GM10847 (cell line): Measurements from ENCODE around the gene VPS9D1.

Experiments
- POLR2A ChIP-seq: IDR thresholded peaks from 2 replicates; pipeline ENCODE4 v1.6.1; 2011; ENCODE audit not compliant: insufficient read length; ENCODE audit errors: extremely low read depth

The VPS9D1 gene

DNA sequence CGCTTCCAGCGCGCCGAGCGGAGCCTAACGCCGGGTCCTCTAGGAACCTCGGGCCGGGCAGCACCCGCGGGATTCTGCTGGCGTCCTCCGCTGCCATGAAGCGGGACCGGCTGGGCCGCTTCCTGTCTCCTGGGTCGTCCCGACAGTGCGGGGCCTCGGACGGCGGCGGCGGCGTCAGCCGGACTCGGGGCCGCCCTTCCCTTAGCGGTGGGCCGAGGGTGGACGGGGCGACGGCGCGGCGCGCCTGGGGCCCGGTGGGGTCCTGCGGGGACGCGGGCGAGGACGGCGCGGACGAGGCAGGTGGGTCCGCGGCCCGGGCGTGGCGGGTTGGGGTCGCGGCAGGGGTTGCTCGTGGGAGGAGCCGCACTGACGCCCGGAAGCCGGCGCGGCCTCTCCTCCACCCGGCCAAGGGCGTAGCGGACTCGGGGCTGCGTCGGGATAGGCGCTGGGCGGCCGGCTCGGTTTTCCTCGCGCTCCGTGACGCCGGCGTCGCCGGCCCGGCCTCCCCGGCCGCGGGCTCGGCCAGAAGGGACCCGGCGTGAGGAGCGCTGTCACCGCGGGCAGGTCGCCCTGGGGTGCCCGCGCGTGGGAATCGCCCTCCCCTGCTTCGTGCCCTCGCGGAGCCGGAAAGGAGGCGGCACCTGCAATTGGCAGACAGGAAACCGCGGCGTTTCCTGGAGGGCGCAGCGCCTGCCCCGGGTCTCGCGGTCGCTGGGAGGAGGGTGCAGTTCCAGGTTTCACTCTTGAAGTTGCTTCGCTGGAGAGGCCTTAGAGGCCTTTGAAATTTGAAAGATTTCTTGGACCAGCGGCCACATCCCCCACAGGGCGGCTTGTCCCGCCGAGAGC lies 1.1 kb upstream of the VPS9D1 start:
- peak; percentile 31 for TF ChIP-seq POLR2A

DNA sequence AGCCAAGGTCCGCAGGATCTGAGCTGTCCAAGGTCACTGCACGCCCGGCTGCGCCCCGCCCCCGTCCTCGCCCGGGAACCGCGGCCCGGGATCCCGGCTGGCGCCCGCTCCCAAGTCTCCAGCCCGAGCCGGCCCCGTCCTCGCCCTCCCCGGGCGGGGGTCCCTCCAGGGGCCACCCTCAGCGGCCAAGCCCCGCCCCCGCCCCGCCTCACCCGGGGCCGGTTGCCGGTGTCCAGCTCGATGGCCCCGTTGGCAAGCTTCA lies 216 bp downstream of the VPS9D1 start:
- no peak for TF ChIP-seq POLR2A

DNA sequence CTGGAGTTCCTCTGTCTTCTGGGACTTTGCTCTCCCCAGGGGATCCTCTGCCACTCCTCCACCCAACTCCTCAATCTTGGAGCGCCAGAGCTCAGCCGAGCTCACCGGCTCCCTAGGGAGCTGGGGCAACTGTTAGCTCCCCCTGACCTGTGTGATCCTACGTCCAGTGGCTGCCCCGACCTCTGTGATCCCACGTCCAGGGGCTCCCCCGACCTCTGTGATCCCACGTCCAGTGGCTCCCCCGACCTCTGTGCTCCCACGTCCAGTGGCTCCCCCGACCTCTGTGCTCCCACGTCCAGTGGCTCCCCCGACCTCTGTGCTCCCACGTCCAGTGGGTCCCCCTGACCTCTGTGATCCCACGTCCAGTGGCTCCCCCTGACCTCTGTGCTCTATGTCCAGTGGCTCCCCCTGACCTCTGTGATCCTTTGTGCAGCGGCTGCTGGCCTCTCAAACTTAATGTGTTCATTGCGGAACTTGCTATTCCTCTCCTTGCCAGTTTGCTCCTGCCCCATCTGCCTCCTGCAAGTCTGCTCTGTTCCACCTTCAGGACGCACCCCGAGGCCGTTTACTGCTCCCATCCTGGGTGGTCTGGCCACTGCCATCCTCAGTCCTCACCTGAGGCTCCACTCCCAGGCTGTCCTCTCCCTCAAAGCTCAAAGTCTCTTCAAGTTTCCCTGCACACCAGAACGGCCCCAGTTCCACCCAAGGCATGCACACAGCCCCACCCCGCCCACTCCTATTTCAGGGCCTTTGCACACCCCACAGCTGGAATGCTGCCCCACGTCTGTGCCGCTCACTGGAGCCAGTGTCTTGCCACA lies 2.8 kb downstream of the VPS9D1 start:
- TF ChIP-seq POLR2A = no peak

DNA sequence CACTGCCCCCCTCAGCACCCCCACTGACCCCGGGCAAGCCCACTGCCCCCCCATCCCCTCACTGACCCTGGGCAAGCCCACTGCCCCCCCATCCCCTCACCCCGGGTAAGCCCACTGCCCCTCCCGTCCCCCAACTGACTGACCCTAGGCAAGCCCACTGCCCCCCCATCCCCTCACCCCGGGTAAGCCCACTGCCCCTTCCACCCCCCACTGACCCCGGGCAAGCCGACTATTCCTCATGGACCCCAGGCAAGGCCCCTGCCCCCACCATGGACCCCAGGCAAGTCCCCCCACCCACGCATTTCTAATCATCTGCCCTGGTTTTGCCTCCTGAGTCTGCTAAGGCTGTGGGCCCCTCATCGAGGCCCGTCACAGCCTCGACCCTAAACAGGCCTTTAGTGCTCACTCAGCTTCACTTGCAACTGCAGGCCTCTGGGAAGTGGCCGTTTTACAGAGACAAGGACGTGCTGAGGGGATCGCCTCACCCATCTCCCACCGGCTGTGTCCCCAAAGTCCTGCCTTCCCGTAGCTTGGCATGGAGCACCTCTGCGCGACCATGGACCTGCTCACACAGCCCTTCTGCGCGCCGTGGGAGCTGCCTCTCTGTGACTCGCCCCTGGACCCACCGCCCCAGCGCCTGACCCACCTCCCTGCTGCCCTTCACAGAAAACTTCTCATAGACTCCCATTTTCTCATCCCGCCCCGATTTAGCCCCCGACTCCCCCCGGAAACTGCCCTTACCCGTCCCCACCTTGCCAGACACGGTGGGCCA lies 3.6 kb downstream of the VPS9D1 start:
- TF ChIP-seq POLR2A = no peak

DNA sequence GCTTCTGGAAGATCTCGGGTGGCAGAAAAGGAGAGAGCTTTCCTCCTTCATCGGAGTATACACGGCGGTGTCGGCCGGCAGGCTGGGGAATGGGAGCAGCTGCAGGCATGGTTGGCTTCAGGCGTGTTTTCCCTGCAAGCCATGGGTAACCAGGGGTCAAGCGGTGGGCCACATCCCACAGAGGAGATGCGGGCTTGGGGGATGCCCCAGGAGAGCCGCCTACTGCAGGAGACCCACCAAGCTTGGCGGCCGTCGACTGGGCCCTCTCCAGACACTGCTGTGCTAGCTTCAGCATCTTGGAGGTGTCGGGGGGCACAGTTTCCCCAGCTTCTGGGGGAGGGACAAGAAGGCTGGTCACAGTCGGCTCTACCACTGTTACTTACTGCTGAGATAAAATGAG lies 4.2 kb downstream of the VPS9D1 start:
- no peak for TF ChIP-seq POLR2A

DNA sequence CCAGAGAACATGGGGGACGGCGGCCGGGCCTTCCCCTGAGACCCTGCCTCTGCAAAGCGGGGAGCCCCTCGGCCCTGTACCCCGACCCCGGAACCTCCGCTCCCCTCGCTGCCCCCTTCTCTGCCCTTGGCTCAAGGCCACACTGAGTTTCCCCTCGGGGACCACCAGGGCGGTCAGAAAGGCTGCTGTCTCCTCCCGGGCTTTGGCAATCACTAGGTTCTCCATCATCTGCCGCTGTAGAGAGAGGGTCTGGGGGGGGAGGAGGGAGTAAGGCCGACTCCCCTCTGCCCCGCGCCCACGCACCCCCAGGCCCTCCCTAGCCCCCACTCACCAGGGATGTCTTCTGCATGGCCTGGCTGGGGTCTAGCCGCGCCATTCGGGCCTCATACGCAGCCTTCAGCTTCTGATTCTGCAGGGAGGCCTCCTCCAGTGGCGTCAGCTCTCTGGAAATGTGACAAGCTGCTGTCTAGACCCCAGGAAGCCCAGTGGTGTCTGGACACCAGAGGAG lies 8.4 kb downstream of the VPS9D1 start:
- TF ChIP-seq POLR2A = no peak

DNA sequence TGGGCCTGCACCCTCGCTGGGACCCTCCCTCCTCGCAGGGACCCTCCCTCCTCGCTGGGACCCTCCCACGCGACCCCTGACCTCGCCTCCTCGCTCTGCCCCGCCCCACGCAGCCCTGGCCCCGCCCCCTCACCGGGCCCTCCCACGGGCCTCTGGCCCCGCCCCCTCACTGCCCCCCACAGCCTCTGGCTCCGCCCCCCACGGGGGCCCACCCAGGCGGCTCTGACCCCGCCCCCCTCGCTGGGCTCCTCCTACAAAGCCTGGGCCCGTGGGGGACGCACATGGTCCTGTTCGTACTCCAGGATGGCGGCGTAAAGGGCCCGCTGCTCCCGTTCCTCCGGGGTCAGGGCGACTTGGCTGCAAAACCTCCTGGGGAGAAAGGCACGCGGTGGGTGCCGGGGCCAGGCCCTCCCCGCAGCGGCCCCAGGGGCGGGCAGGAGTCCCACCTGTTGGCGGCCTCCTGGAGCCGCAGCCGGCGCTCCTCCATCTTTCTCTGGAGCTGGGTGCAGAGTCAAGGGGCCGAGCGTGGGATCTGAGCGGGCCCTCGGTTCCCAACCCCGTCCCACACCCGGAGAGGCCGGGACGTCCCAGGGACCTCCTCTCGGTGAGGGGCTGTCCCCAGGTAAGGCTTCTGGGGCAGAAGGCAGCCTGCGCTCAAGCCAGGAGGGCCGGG lies 9.0 kb downstream of the VPS9D1 start:
- TF ChIP-seq POLR2A = peak; percentile 56

DNA sequence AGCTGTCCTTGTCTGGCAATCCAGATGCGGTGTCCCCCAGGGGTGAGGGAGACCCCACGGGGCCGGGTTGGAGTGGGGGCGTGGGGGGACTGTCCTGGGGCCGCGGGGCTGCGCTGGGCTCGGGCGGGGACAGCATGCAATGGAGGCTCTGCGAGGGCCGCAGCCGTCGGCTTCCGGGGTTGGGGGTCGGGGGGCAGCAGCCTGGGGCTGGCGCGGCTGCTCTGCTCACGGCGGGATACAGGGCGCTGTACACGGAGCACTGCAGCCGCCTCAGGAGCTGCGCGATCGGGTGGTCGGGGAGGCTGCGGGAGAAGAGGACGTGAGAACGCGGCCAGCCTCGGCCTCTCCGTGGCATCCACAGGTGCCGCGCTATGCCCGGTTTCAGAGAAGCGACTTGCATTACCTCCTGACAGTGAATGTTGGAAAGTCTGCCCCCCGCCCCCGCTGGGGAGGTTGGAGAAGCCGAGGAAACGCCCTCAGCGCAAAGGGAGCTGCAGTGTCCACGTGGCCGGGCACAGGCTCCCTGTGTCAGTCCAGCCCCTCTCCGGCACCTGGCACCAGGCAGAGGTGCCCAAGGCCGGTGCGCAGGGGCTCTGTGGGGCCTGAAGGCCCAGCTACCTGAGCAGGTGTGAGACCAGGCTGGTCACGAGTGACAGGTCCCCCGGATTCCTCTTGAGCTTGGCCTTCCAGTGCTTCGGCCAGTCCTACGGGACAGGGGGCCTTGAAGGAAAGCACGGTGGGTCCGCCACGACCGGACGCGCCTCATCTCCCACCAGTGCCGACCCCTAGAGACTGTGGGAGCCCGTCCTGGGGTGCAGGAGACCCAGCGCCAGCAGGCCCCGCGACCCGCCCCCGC lies 9.8 kb downstream of the VPS9D1 start:
- TF ChIP-seq POLR2A = no peak

DNA sequence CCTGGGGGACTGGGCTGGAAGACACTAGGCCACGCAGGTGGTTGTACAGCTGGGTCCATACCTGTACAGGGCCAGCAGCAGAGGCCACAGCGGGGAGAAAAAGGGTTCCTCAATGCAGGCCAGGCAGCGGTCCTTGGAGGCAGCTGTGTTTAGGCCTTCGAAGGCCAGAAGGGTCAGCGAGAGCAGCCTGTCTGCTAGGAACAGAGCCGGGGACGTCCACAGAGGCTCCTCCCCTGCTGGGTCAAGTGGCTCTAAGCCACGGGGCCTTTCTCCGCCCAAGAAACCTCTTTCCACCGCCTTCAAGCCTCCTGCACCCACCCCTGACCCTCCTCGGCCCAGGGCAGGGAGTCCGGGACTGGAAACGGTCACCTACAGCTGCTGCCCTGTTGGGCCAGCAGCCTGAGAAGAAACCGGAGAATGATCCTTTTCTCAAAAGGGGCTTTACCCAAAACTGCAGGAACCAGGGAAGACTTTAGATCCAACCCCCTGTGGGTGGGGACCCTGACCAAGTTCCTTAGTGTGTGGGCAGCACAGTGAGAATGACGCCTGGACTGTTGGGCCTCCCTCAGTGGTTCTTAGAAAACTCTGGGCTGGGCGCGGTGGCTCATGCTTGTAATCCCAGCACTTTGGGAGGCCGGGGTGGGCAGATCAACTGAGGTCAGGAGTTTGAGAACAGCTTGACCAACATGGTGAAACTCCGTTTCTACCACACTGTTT lies 10.8 kb downstream of the VPS9D1 start:
- no peak for TF ChIP-seq POLR2A

DNA sequence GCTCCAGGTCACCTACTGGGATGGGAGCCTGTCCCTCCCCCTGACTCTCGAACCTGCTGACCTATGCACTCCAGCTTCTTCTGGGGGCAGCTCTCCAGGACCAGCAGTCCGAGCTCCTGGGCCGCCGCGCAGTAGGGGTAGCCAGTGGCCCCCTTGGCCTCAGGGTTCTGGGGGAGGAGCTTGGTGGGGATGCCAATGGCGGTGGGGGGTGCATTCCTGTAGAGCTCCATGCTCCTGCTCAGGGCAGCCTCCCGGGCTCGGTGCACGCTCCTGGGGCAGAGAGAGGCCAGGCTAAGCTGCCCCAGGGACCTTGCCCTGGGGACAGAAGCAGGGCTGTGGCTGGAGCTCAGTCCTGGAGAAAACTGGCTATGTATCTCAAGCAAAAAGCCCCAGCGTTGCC lies 11.5 kb downstream of the VPS9D1 start:
- no peak for TF ChIP-seq POLR2A

DNA sequence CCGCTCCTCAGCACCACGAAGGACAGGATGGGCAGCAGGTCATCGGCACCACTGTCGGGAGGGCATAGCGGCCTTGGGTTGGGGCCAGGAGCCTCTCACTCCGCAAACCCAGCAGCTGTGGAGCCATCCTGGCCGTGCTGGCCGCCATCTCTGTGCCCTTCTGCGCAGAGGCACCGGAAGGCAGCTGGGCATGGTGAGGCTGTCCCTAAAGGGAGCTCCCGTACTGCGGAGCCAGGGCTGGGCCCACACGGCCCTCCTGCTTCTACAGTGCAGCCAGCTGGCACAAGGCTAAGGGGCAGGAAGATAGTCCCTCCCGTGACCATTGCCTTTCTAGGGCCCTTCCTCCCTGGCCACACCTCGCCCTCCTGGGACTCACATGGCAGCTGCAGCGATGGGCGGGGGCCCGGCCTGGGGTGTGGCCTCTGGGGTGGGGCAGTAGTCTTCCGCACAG lies 12.2 kb downstream of the VPS9D1 start:
- no peak for TF ChIP-seq POLR2A

DNA sequence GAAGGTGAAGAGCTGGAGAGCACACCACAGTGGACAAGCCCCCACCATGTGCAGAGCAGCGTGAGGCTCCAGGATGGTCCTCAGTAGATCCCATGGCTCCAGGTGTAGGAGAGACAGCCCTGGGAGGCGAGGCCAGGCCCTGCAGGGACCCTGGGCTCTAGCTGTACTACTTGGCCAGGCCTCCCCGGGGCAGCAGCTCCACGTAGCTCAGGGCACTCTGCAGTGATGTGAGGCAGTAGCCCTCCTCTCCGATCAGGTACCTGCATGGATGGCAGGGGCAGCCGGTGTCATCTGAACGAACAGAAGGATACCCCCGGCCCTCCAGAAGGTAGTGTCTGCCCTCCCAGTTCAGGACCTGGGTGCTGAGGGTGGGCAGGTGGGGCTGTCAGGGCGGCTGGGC lies 13.0 kb downstream of the VPS9D1 start:
- no peak for TF ChIP-seq POLR2A

DNA sequence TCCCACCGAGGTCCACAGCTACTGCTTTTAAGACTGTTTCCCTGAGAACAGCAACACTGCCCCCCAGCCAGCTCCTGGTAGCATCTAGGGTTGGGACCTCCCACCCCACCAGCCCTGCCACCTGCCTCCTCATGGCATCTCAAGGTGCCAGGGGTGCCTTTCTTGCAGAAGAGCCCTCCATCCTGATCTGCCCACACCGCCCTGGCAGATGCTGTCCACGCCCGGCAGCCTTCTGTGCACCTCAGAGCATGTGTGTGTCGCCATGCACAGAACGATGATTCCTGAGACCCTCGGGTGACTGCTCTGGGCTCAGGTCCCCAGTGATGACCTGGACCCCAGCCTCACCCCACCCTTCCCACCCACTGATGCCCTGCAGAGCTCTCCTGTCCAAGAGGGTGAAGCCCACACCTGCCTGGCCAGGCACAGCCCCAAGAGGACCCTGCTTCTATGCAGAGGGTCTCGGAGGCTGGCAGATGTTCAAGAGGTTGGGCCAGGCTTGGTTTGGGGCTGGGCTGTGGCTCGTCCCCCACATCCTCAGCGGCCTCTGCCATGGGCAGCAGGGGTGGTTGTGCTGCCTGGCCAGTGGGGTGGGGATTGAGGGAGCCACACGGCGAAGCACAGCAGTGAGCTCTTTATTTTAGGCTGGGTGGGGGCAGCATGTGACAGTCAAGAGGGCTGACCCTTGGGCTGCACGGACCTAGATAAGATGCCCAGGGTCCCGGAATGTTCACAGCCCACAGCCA lies 14.0 kb downstream of the VPS9D1 start:
- TF ChIP-seq POLR2A = no peak
